Suprapubic skin (tissue), 4 donors: Measurements from ENCODE around the gene RBL2. TPM values are rescaled to one million over a fixed set of nuclear protein-coding genes. Genes with fewer than 3 reads are reported as not detected.

Source experiments
- DNase-seq, 2 donors: peaks; one replicate each; pipeline ENCODE4 v3.0.0-alpha.2; 2019; ENCODE audit warnings: low spot score in 2 of 2
- H3K27ac ChIP-seq: fragments of 200-600 bp; sonication (generic); one replicate; pipeline ENCODE4 v1.5.1; 2019
- H3K27me3 ChIP-seq: fragments of 200-600 bp; sonication (generic); one replicate; pipeline ENCODE4 v1.5.1; 2019
- H3K36me3 ChIP-seq: fragments of 200-600 bp; sonication (generic); one replicate; pipeline ENCODE4 v1.5.1; 2019
- H3K4me1 ChIP-seq: fragments of 200-600 bp; sonication (generic); one replicate; pipeline ENCODE4 v1.5.1; 2019
- H3K4me3 ChIP-seq: fragments of 200-600 bp; sonication (generic); one replicate; pipeline ENCODE4 v1.5.1; 2019; ENCODE audit warnings: mild to moderate bottlenecking
- H3K9me3 ChIP-seq: fragments of 200-600 bp; sonication (generic); one replicate; pipeline ENCODE4 v1.5.1; 2019
- CTCF ChIP-seq, 2 donors: fragments of 200-600 bp in 1 of 2; fragments of 450-650 bp in 1 of 2; sonication (generic) in 1 of 2; IDR thresholded peaks; one replicate each; pipeline ENCODE4 v1.5.1; 2016 to 2019; ENCODE audit warnings: antibody characterized with exemption in 2 of 2, mild to moderate bottlenecking in 1 of 2, moderate library complexity in 1 of 2
- EP300 ChIP-seq: sonication (generic); formaldehyde crosslinking; IDR thresholded peaks from one replicate; pipeline ENCODE4 v1.6.1; 2017; ENCODE audit warnings: antibody characterized with exemption
- POLR2A ChIP-seq, 2 donors: fragments of 450-650 bp; IDR thresholded peaks; one replicate each; pipeline ENCODE4 v1.6.1; 2017; ENCODE audit warnings: antibody characterized with exemption in 2 of 2, mild to moderate bottlenecking in 2 of 2, moderate library complexity in 2 of 2
- POLR2AphosphoS5 ChIP-seq, 3 donors: sonication (generic); formaldehyde crosslinking; IDR thresholded peaks; one replicate each; pipeline ENCODE4 v1.6.1; 2017; ENCODE audit warnings: antibody characterized with exemption in 3 of 3
- WGBS: methylation state at CpG from one replicate; pipeline ENCODE4 v1.1.5; 2018; 5-methylcytosine and 5-hydroxymethylcytosine counted together
- total RNA-seq, 4 donors: library from RNA; depleted of rRNA; stranded (reverse); fragments of >200 nt; gene quantifications; one replicate each; pipeline ENCODE4 v1.1.0, GENCODE V29; 2016

RBL2 gene
- total RNA-seq, 4 donors from 2014 or later = 66.4 to 155 (median 71.9) TPM

GRCh38 chr16:53453928-53454327 is 19.7 kb downstream of the RBL2 start:
- Histone ChIP-seq H3K4me1 (no peaks in the 10 kb centered on the region), H3K27me3 (no peaks in the 10 kb centered on the region), H3K36me3 (peaks cover 73% of the 10 kb centered on the region), H3K27ac (no peak overlapping the region), H3K9me3 (no peaks in the 10 kb centered on the region), H3K4me3 (no peak overlapping the region)
- 88% methylated on average over 5 of the region's 5 CpGs for WGBS
- TF ChIP-seq EP300 (no peak), POLR2A (IDR thresholded peaks at IDR 0.05) (no peak), CTCF (IDR thresholded peaks at IDR 0.05) (no peak), POLR2AphosphoS5 (IDR thresholded peaks at IDR 0.05) (no peak)
- no peak for DNase-seq

GRCh38 chr16:53456625-53457024 is 22.4 kb downstream of the RBL2 start:
- DNase-seq = no peak
- 90% methylated on average over 2 of the region's 2 CpGs for WGBS
- Histone ChIP-seq H3K9me3 (no peaks in the 10 kb centered on the region), H3K27ac (no peak overlapping the region), H3K4me3 (no peak overlapping the region), H3K27me3 (no peaks in the 10 kb centered on the region), H3K4me1 (no peaks in the 10 kb centered on the region), H3K36me3 (peaks cover 99% of the 10 kb centered on the region)
- TF ChIP-seq EP300 (no peak), POLR2AphosphoS5 (IDR thresholded peaks at IDR 0.05) (no peak), POLR2A (IDR thresholded peaks at IDR 0.05) (no peak), CTCF (IDR thresholded peaks at IDR 0.05) (no peak)

- no peak overlapping the region for H3K27ac ChIP-seq
- peaks cover 99% of the 10 kb centered on the region for H3K36me3 ChIP-seq
- no peak for DNase-seq
These were observed 23.4 kb downstream of the RBL2 start for GRCh38 chr16:53457670-53458069.

GRCh38 chr16:53458635-53459034 is 24.4 kb downstream of the RBL2 start:
- peaks cover 100% of the 10 kb centered on the region for H3K36me3 ChIP-seq
- DNase-seq = no peak
- H3K27me3 ChIP-seq = no peaks in the 10 kb centered on the region
- WGBS = 90% methylated on average over 8 of the region's 8 CpGs
- no peak overlapping the region for H3K27ac ChIP-seq
- no peaks in the 10 kb centered on the region for H3K4me1 ChIP-seq
- no peaks in the 10 kb centered on the region for H3K9me3 ChIP-seq
- H3K4me3 ChIP-seq = no peak overlapping the region
- TF ChIP-seq CTCF (IDR thresholded peaks at IDR 0.05) = no peak
- no peak for TF ChIP-seq POLR2A (IDR thresholded peaks at IDR 0.05)
- no peak for TF ChIP-seq POLR2AphosphoS5 (IDR thresholded peaks at IDR 0.05)
- no peak for TF ChIP-seq EP300

More at GRCh38 chr16:53457670-53458069, 23.4 kb downstream of the RBL2 start:
- Histone ChIP-seq H3K27me3 (no peaks in the 10 kb centered on the region), H3K4me3 (no peak overlapping the region), H3K4me1 (no peaks in the 10 kb centered on the region), H3K9me3 (no peaks in the 10 kb centered on the region)
- TF ChIP-seq EP300 (no peak), POLR2A (IDR thresholded peaks at IDR 0.05) (no peak), POLR2AphosphoS5 (IDR thresholded peaks at IDR 0.05) (no peak), CTCF (IDR thresholded peaks at IDR 0.05) (no peak)
- 91% methylated on average over 2 of the region's 2 CpGs for WGBS

GRCh38 chr16:53465606-53466280 is 31.5 kb downstream of the RBL2 start:
- no peaks in the 10 kb centered on the region for H3K4me1 ChIP-seq
- H3K27ac ChIP-seq = no peak overlapping the region
- no peak for TF ChIP-seq CTCF (IDR thresholded peaks at IDR 0.05)
- no peak for TF ChIP-seq POLR2AphosphoS5 (IDR thresholded peaks at IDR 0.05)
- no peak for TF ChIP-seq POLR2A (IDR thresholded peaks at IDR 0.05)
- WGBS = 69% methylated on average over 6 of the region's 6 CpGs
- H3K4me3 ChIP-seq = no peak overlapping the region
- DNase-seq = no peak
- H3K27me3 ChIP-seq = no peaks in the 10 kb centered on the region
- H3K9me3 ChIP-seq = no peaks in the 10 kb centered on the region
- peaks cover 93% of the 10 kb centered on the region for H3K36me3 ChIP-seq
